Activated naive CD4-positive, alpha-beta T cell treated with anti-CD3 and anti-CD28 coated beads, Interleukin-2, amount 50 U/mL, for 16 hours (primary cell): Measurements from ENCODE around the gene GRID2IP.
"Not testable (repeated sequence)": the region's sequence is repeated elsewhere in the genome, so short reads cannot be mapped to it uniquely, and the experiment has no call there.

Source experiments
- DNase-seq: peaks from one replicate; pipeline ENCODE4 v3.0.0-alpha.2; 2020

GRID2IP gene

GRCh38 chr7:6551016-6551511 lies at the start of gene GRID2IP:
GRID2IP (minus strand) TSS chr7:6551461; CDS start chr7:6551436, 25 bp downstream.
- DNase-seq = no peak

DNA sequence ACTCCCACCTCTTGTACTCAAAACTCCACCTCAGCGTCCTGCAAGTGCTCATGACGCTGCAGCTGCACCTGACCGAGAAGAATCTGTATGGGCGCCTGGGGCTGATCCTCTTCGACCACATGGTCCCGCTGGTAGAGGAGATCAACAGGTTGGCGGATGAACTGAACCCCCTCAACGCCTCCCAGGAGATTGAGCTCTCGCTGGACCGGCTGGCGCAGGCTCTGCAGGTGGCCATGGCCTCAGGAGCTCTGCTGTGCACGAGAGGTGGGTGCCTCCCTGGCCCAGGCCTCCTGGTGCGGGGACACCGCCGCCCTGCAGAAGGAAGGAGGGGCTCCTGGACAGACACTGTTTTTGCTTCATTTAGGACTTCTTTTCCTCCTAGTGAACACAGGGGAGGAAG lies 48.8 kb upstream of the GRID2IP start:
- no peak for DNase-seq

GRCh38 chr7:6590645-6591110 lies 39.4 kb upstream of the GRID2IP start:
- DNase-seq = no peak

DNA sequence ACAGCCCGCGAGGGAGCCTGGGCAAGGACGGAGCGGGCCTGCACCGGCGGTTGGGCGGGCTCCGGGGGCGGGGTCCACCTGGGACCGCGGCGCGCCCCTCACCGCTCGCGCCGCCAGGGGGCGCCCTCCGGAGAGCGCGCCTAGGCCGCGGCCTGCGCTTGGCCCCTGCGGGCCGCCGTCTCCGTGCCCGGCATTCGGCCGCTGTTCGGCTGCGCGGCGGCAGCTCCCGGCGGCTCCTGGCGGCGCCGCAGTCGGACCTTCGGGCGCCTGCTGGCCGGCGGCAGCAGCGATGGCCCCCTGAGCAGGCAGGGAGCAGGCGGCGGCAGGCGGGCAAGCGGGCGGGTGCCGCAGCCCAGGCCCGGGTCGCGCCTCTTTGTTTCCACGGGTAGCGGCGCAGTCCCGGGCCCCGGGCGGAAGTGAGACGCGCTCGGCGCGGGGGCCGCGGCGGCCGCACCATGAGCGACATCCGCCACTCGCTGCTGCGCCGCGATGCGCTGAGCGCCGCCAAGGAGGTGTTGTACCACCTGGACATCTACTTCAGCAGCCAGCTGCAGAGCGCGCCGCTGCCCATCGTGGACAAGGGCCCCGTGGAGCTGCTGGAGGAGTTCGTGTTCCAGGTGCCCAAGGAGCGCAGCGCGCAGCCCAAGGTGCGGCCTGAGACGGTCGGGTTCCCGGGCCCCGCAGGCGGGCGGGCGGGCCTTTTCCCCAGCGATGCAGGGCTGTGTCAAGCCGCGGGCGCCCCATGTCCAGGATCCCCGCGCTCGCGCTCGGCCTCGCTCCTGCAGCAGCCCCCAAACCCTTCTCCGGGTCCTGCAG lies 38.8 kb upstream of the GRID2IP start, which contains the start of gene INTS15:
TSS of gene INTS15 (plus strand) at position 193 of the 816 bp plus-strand sequence. CDS start at position 456, 263 bp downstream.
- DNase-seq = peak; percentile 83

DNA sequence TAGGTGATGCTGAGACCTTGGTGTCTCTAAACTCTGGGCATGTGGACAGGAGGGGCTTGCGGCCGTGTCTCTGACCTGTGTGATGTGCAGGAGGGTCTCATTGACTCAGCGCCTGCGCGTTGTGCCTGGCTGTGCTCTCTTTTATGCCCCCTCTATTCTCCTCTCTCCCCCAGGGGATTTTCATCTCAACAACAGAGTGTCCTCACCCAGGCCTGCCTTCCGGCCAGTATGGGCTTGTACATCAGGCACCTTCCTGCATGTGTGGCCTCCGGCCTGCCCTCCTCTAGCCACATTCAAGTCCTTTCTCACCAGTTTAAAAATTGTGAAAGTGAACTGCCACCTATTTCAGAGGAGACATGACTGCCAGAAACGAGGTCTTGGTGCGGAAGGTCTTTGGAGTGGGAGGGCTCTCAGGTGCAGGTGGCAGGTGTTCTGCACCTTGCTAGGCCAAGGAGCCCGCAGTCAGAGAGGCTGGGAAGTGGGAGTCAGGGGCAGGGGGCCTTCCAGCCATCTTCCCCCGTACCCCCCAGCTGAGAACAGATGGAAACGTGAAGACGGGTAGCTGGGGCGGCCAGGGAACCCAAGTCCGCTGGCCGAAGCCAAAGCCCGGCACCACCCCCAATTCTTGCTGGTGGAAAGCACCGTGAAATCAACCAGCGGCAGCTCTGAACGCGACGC lies 38.0 kb upstream of the GRID2IP start:
- DNase-seq = no peak

DNA sequence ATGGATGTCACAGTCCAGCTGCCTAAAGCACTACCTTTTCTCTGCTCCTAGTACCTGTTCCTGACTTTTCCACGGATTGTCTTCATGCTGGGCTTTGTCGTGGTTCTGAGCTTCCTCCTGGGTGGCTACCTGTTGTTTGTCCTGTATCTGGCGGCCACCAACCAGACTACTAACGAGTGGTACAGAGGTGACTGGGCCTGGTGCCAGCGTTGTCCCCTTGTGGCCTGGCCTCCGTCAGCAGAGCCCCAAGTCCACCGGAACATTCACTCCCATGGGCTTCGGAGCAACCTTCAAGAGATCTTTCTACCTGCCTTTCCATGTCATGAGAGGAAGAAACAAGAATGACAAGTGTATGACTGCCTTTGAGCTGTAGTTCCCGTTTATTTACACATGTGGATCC lies 37.3 kb upstream of the GRID2IP start:
- DNase-seq = no peak

- not testable (repeated sequence) for DNase-seq
These were observed 34.6 kb upstream of the GRID2IP start for GRCh38 chr7:6585746-6586432.

DNA sequence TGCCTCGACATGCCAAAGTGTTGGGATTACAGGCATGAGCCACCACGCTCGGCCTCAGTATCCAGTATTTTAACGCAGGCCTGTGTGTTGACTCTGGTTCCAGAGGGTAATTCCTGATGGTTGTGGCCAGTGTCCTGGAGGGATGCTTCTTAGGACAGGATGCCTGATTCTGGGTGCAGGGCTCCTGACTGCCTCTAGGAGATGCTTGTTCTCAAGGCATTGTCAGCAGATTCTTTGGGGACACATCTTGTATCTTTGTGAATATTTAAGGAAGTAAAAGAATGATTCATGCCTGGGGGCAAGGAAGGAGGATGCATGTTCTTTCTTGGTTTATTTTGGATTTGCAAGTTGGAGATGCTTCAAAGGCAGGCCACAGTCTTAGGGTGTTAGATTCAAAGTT lies 28.2 kb upstream of the GRID2IP start:
- DNase-seq = no peak

GRCh38 chr7:6578114-6579084 lies 27.1 kb upstream of the GRID2IP start:
- DNase-seq = no peak

- DNase-seq = peak; percentile 88
These were observed 26.3 kb upstream of the GRID2IP start, which contains the start of gene ZDHHC4 for GRCh38 chr7:6577369-6578113. ZDHHC4 (plus strand) TSS chr7:6577454; CDS start chr7:6580562, 3,108 bp downstream.

DNA sequence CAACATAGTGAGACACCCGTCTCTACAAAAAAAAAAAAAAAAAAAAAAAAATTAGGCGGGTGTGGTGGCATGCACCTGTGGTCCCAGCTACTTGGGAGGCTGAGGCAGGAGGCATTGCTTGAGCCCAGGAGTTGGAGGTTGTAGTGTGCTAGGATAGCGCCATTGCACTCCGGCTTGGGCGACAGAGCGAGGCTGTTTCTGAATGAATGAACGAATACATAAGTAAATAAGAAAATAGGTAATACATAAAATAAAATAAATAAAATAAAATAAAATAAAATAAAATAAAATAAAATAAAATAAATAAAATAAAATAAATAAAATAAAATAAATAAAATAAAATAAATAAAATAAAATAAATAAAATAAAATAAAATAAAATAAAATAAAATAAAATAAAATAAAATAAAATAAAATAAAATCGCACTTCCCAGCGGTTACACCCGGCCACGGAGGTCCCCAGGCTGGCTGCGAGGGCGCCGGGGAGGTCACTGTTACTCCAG lies 25.7 kb upstream of the GRID2IP start:
- not testable (repeated sequence) for DNase-seq

DNA sequence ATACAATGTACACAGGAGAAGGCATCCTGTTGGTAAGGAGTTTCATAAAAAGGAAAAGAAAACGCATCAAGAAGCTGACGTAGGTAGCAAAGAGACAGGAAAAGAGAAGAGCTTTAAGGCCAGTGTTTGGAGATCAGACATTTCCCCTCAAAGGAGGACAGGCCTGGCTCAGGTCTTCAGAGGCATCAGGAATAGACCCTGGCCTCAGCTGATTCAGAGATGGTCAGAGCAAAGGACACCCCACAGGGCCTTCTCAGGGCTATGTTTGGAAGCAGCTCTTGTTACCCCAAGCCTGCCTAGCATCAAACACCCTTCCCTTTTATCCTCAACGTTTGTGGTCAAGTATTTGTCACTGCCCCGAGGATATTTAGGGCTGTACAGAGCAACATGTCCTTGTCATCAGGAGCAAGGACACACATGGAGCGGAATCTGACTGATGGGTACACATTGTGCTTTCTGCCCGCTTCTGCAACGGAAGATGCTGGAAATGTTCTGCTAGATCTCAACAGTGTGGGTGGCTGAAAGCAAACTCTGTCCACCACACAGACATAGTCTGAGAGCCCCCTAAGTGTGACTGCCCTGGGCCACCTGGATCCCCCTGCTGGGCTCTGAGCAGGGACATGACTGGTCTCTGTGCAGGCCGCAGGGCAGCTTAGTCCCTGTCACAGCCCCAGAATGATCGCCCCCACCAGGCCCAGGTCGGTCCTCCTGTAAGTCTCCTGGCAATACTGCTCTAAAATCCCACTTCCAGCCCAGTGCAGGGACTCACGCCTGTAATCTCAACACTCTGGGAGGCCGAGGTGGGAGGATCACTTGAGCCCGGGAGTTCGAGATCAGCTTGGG lies 25.0 kb upstream of the GRID2IP start:
- DNase-seq = no peak

- no peak for DNase-seq
These were observed 24.2 kb upstream of the GRID2IP start for GRCh38 chr7:6575281-6576023.

- DNase-seq = no peak
These were observed 20.0 kb upstream of the GRID2IP start for GRCh38 chr7:6571160-6571779.

DNA sequence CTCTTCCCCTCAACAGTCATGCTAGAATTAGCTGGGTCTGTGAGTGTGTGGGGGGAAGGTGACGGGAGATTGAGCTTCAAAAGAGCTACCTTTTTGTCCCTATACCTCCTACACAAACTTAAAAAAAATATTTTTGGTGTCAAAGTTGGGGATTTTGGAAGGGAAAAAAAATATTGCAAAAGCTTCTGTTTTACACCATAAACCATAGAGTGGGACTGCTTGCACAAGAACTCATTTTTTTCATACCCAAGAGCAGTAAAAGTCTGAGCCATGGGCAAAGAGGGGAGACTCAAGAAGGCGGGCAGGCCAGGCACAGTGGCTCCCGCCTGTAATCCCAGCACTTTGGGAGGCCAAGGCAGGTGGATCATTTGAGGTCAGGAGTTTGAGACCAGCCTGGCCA lies 16.6 kb upstream of the GRID2IP start:
- no peak for DNase-seq

DNA sequence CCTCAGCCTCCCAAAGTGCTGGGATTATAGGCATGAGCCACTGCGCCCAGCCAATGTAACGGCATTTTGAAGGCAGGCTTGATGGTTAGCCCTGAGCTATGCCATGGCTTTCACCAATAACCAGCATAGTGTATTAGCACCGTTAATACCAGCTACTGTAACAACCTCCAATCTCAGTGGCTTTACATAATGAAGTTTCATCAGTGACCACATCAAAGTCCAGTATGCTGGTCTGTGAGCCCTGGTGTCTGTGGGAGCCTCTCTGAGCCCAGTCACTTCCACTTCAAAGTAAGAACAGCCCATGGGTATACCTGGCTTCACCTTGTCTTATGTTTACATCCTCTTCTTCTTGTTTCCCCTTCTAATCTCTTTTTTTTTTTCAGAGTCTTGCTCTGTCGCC lies 14.4 kb upstream of the GRID2IP start:
- no peak for DNase-seq

GRCh38 chr7:6563936-6564770 lies 12.9 kb upstream of the GRID2IP start:
- no peak for DNase-seq

- DNase-seq = no peak
These were observed 10.8 kb upstream of the GRID2IP start for GRCh38 chr7:6562106-6562505.
